MCF 10A (cell line): ENCODE results near the gene SSH2. TPM values are rescaled to one million over a fixed set of nuclear protein-coding genes. Genes with fewer than 3 reads are reported as not detected.

Experiments
- BruUV-seq: library from RNA; stranded (reverse); fragments of 400-500 nt; replicated peaks from 2 replicates; lab custom pipeline; 2021; lab: Mats Ljungman, UMichigan
- CTCF ChIA-PET: fragments of 300-600 bp; sonication (Branson Sonifier 250); formaldehyde crosslinking; extraction: SDS; loops from one replicate; lab custom pipeline; 2021; ENCODE audit warnings: antibody characterized with exemption, inconsistent platforms; lab: Yijun Ruan, JAX
- POLR2A ChIA-PET: fragments of 300-600, 350-650 bp; sonication (Branson Sonifier 250); formaldehyde crosslinking; extraction: SDS; loops from one replicate; lab custom pipeline; 2020; ENCODE audit warnings: antibody characterized with exemption, inconsistent platforms; lab: Yijun Ruan, JAX
- DNase-seq: peaks from one replicate; pipeline ENCODE4 v3.0.0-alpha.2; 2018; ENCODE audit not compliant: unreplicated experiment
- H3K27ac Mint-ChIP-seq: one replicate; pipeline ENCODE4 v1.8.0; 2022; ENCODE audit warnings: mild to moderate bottlenecking, low read depth, mixed read lengths; ENCODE audit not compliant: unreplicated experiment
- H3K27me3 Mint-ChIP-seq: one replicate; pipeline ENCODE4 v1.8.0; 2022; ENCODE audit warnings: mixed read lengths; ENCODE audit not compliant: insufficient read depth, unreplicated experiment
- H3K36me3 Mint-ChIP-seq: one replicate; pipeline ENCODE4 v1.8.0; 2022; ENCODE audit warnings: mild to moderate bottlenecking, moderate library complexity, mixed read lengths; ENCODE audit not compliant: insufficient read depth, unreplicated experiment
- H3K4me1 Mint-ChIP-seq: one replicate; pipeline ENCODE4 v1.8.0; 2022; ENCODE audit warnings: mixed read lengths; ENCODE audit not compliant: insufficient read depth, unreplicated experiment
- H3K4me3 Mint-ChIP-seq: one replicate; pipeline ENCODE4 v1.8.0; 2022; ENCODE audit warnings: mild to moderate bottlenecking, moderate library complexity, mixed read lengths; ENCODE audit not compliant: unreplicated experiment
- H3K9me3 Mint-ChIP-seq: one replicate; pipeline ENCODE4 v1.8.0; 2022; ENCODE audit warnings: mixed read lengths; ENCODE audit not compliant: unreplicated experiment
- CTCF ChIP-seq: fragments of 200-600 bp; IDR thresholded peaks from one replicate; pipeline ENCODE4 v1.8.0; 2022; ENCODE audit warnings: antibody characterized with exemption, mild to moderate bottlenecking; ENCODE audit not compliant: unreplicated experiment
- intact Hi-C: fragments of 100-400 bp; cut with micrococcal nuclease; formaldehyde crosslinking; loops from 2 replicates; pipeline ENCODE4 v1.14.1; 2022
- total RNA-seq: library from RNA; stranded (reverse); gene quantifications from 2 replicates; pipeline ENCODE4 v1.2.3, GENCODE V29; 2022

SSH2 gene
- total RNA-seq, 1 experiment from 2014 or later = 21.9 TPM

GRCh38 chr17:29582772-29583171 is 347.3 kb downstream of the SSH2 start:
- no peak overlapping the region for H3K4me3 Mint-ChIP-seq
- no peak for TF ChIP-seq CTCF

GRCh38 chr17:29582254-29582765 is 347.7 kb downstream of the SSH2 start:
- no peaks in the 10 kb centered on the region for H3K9me3 Mint-ChIP-seq
- DNase-seq = no peak
- CTCF ChIA-PET = interaction anchor here (1.2 to 6.8 kb wide), 11 partner anchors 10 to 349 kb away, joined by 3 to 89 read pairs (median 7); partner anchors contain the start of genes ABHD15, ANKRD13B and TP53I13
- peaks cover 38% of the 10 kb centered on the region for H3K36me3 Mint-ChIP-seq
- TF ChIP-seq CTCF = no peak
- H3K27ac Mint-ChIP-seq = peak overlapping the region; percentile 19
- no peak overlapping the region for H3K4me3 Mint-ChIP-seq
- peaks cover 36% of the 10 kb centered on the region for H3K4me1 Mint-ChIP-seq
- BruUV-seq = no TSS peak
- intact Hi-C loops = loop anchor here (5.0 kb wide), 1 partner anchor 510 kb away; no protein-coding TSS in a partner anchor
- no peaks in the 10 kb centered on the region for H3K27me3 Mint-ChIP-seq
- POLR2A ChIA-PET = interaction anchor here (0.7 to 4.4 kb wide), 11 partner anchors 10 to 348 kb away, joined by 3 to 81 read pairs (median 5); partner anchors contain the start of genes ABHD15, ANKRD13B, CORO6 and SSH2

More at GRCh38 chr17:29582772-29583171, 347.3 kb downstream of the SSH2 start:
- no peak overlapping the region for H3K27ac Mint-ChIP-seq
- H3K27me3 Mint-ChIP-seq = no peaks in the 10 kb centered on the region
- peaks cover 34% of the 10 kb centered on the region for H3K36me3 Mint-ChIP-seq
- no peaks in the 10 kb centered on the region for H3K9me3 Mint-ChIP-seq
- ChIA-PET CTCF (interaction anchor here (0.6 to 6.8 kb wide), 6 partner anchors 9 to 348 kb away, joined by 3 to 89 read pairs (median 8); partner anchors contain the start of genes ABHD15, ANKRD13B and TP53I13), POLR2A (interaction anchor here (1.3 to 4.4 kb wide), 7 partner anchors 9 to 348 kb away, joined by 3 to 81 read pairs (median 8); partner anchors contain the start of genes ABHD15, ANKRD13B, CORO6 and SSH2)
- peaks cover 40% of the 10 kb centered on the region for H3K4me1 Mint-ChIP-seq
- DNase-seq = no peak
- intact Hi-C loops = loop anchor here (5.0 kb wide), 1 partner anchor 510 kb away; no protein-coding TSS in a partner anchor
- no TSS peak for BruUV-seq

GRCh38 chr17:29581583-29582253 is 348.3 kb downstream of the SSH2 start:
- intact Hi-C loops = loop anchor here (5.0 kb wide), 1 partner anchor 511 kb away; no protein-coding TSS in a partner anchor
- DNase-seq = peak; percentile 87
- BruUV-seq = no TSS peak
- Mint-ChIP-seq H3K4me1 (peaks cover 36% of the 10 kb centered on the region), H3K36me3 (peaks cover 42% of the 10 kb centered on the region), H3K27me3 (no peaks in the 10 kb centered on the region), H3K9me3 (no peaks in the 10 kb centered on the region), H3K27ac (peak overlapping the region; percentile 19), H3K4me3 (peak overlapping the region; percentile 41)
- TF ChIP-seq CTCF = no peak
- ChIA-PET CTCF (interaction anchor here (0.6 to 6.8 kb wide), 17 partner anchors 10 to 349 kb away, joined by 3 to 89 read pairs (median 5); partner anchors contain the start of genes ABHD15, ANKRD13B and TP53I13), POLR2A (interaction anchor here (0.7 to 4.4 kb wide), 12 partner anchors 10 to 330 kb away, joined by 3 to 81 read pairs (median 4); partner anchors contain the start of genes ABHD15, ANKRD13B, CORO6 and TAOK1)
